ENCODE results near the gene ADA.

Gene ADA

GRCh38 chr20:44635877-44636276, 15.6 kb downstream of the ADA start:
- no peak for DNase-seq
- H3K27ac ChIP-seq = no peak overlapping the region
- H3K4me3 ChIP-seq (ENCODE audit: low read depth, low read length) = no peak overlapping the region
- no peak for TF ChIP-seq CTCF (IDR thresholded peaks at IDR 0.05; ENCODE audit: low read depth, low read length, missing control alignments)
- H3K27me3 ChIP-seq (replicated peaks) = no peaks in the 10 kb centered on the region
- in situ Hi-C loops (cut with HindIII; ENCODE audit: low pct_ligation_motif_present, low sequenced_read_pairs) = no loop called here
- H3K36me3 ChIP-seq (replicated peaks) = peaks cover 4% of the 10 kb centered on the region

GRCh38 chr20:44633872-44634600, 17.5 kb downstream of the ADA start:
- no peak for DNase-seq
- H3K27me3 ChIP-seq (replicated peaks) = no peaks in the 10 kb centered on the region
- H3K36me3 ChIP-seq (replicated peaks) = peaks cover 4% of the 10 kb centered on the region
- TF ChIP-seq CTCF (IDR thresholded peaks at IDR 0.05; ENCODE audit: low read depth, low read length, missing control alignments) = no peak
- in situ Hi-C loops (cut with HindIII; ENCODE audit: low pct_ligation_motif_present, low sequenced_read_pairs) = no loop called here
- H3K27ac ChIP-seq = no peak overlapping the region
- no peak overlapping the region for H3K4me3 ChIP-seq (ENCODE audit: low read depth, low read length)

GRCh38 chr20:44633187-44633810, 18.2 kb downstream of the ADA start:
- Histone ChIP-seq H3K36me3 (replicated peaks) (peaks cover 4% of the 10 kb centered on the region), H3K27ac (no peak overlapping the region), H3K27me3 (replicated peaks) (no peaks in the 10 kb centered on the region), H3K4me3 (ENCODE audit: low read depth, low read length) (no peak overlapping the region)
- in situ Hi-C loops (cut with HindIII; ENCODE audit: low pct_ligation_motif_present, low sequenced_read_pairs) = no loop called here
- no peak for TF ChIP-seq CTCF (IDR thresholded peaks at IDR 0.05; ENCODE audit: low read depth, low read length, missing control alignments)
- DNase-seq = no peak

GRCh38 chr20:44632103-44632752, 19.3 kb downstream of the ADA start:
- no peak for DNase-seq
- in situ Hi-C loops (cut with HindIII; ENCODE audit: low pct_ligation_motif_present, low sequenced_read_pairs) = no loop called here
- H3K27me3 ChIP-seq (replicated peaks) = no peaks in the 10 kb centered on the region
- no peak for TF ChIP-seq CTCF (IDR thresholded peaks at IDR 0.05; ENCODE audit: low read depth, low read length, missing control alignments)
- H3K27ac ChIP-seq = no peak overlapping the region
- no peak overlapping the region for H3K4me3 ChIP-seq (ENCODE audit: low read depth, low read length)
- peaks cover 4% of the 10 kb centered on the region for H3K36me3 ChIP-seq (replicated peaks)

GRCh38 chr20:44630297-44630696, 21.2 kb downstream of the ADA start:
- no peak for DNase-seq
- in situ Hi-C loops (cut with HindIII; ENCODE audit: low pct_ligation_motif_present, low sequenced_read_pairs) = no loop called here
- no peak overlapping the region for H3K4me3 ChIP-seq (ENCODE audit: low read depth, low read length)
- TF ChIP-seq CTCF (IDR thresholded peaks at IDR 0.05; ENCODE audit: low read depth, low read length, missing control alignments) = no peak
- no peaks in the 10 kb centered on the region for H3K27me3 ChIP-seq (replicated peaks)
- H3K36me3 ChIP-seq (replicated peaks) = peaks cover 2% of the 10 kb centered on the region
- no peak overlapping the region for H3K27ac ChIP-seq

Measured in brain microvascular endothelial cell (primary cell).